HCT116 (cell line): ENCODE measurements around the gene PIEZO2. TPM values are rescaled to one million over a fixed set of nuclear protein-coding genes. Genes with fewer than 3 reads are reported as not detected.
"Not testable (repeated sequence)": the region's sequence is repeated elsewhere in the genome, so short reads cannot be mapped to it uniquely, and the experiment has no call there.

Source experiments
- ATAC-seq: fragments of 200-7000 bp; cut with Tn5 transposase; 2 replicates; pipeline ENCODE4 v1.9.1; 2020; ENCODE audit warnings: mild to moderate bottlenecking, moderate library complexity
- BruUV-seq: library from RNA; stranded (reverse); fragments of 400-500 nt; replicated peaks from 2 replicates; lab custom pipeline; 2021; lab: Mats Ljungman, UMichigan
- CTCF ChIA-PET: fragments of 300-600 bp; sonication (Branson Sonifier 250); formaldehyde crosslinking; loops from one replicate; lab custom pipeline; 2021; ENCODE audit warnings: antibody characterized with exemption; lab: Charles Lee
- POLR2A ChIA-PET: fragments of 300-600, 350-600 bp; sonication (Branson Sonifier 250); formaldehyde crosslinking; loops from one replicate; lab custom pipeline; 2021; ENCODE audit warnings: antibody characterized with exemption; lab: Charles Lee
- RAD21 ChIA-PET, 2 experiments: fragments of 300-600 bp; sonication (Branson Sonifier 250); formaldehyde crosslinking; loops; one replicate each; lab custom pipeline; 2023; ENCODE audit warnings: low total read pairs in 2 of 2; ENCODE audit not compliant: uncharacterized antibody in 2 of 2, unreplicated experiment in 2 of 2, low non-redundant PET in 1 of 2; lab: Charles Lee
- DNase-seq: peaks from one replicate; pipeline ENCODE4 v3.0.0-alpha.2; 2010; ENCODE audit warnings: low read depth, low spot score
- H2AFZ ChIP-seq: fragments of 200-600 bp; shearing (Covaris generic), sonication (generic); 2 replicates; pipeline ENCODE4 v1.6.1; 2017; ENCODE audit warnings: low read depth, mixed run types, mixed read lengths, antibody characterized with exemption, low read length; ENCODE audit not compliant: poor library complexity, severe bottlenecking
- H3K27ac ChIP-seq: 2 replicates; pipeline ENCODE4 v1.5.1; 2012; ENCODE audit warnings: low read depth, low read length
- H3K27me3 ChIP-seq: fragments of 200-600 bp; sonication (generic); 2 replicates; pipeline ENCODE4 v1.6.1; 2016; ENCODE audit warnings: mixed run types, low read length, mixed read lengths; ENCODE audit not compliant: insufficient read depth
- H3K36me3 ChIP-seq, 2 experiments: fragments of 200-500 bp in 1 of 2; fragments of 200-600 bp in 1 of 2; sonication (Bioruptor generic) in 1 of 2; sonication (generic) in 1 of 2; 2 replicates each; pipeline versions ENCODE4 v1.5.1 to v1.6.1; 2014 to 2016; ENCODE audit warnings: low read length in 2 of 2, inconsistent platforms in 1 of 2, mixed read lengths in 1 of 2, mixed run types in 1 of 2; ENCODE audit not compliant: insufficient read depth in 2 of 2, control insufficient read depth in 1 of 2
- H3K4me1 ChIP-seq, 2 experiments: fragments of 200-600 bp in 1 of 2; sonication (generic) in 1 of 2; 2 replicates each; pipeline versions ENCODE4 v1.5.1 to v1.6.1; 2012 to 2017; ENCODE audit warnings: low read length in 2 of 2, inconsistent platforms in 1 of 2, mild to moderate bottlenecking in 1 of 2, mixed read lengths in 1 of 2, mixed run types in 1 of 2, moderate library complexity in 1 of 2; ENCODE audit not compliant: insufficient read depth in 2 of 2, control insufficient read depth in 1 of 2
- H3K4me2 ChIP-seq: fragments of 200-600 bp; sonication (generic); 2 replicates; pipeline ENCODE4 v1.6.1; 2017; ENCODE audit warnings: mixed run types, low read length, mixed read lengths
- H3K4me3 ChIP-seq, 2 experiments: fragments of 200-600 bp in 1 of 2; sonication (generic) in 1 of 2; replicated peaks in 1 of 2; 2 replicates each; pipeline ENCODE4 v1.5.1; 2011 to 2016; ENCODE audit warnings: low read length in 2 of 2, control low read depth in 1 of 2, low read depth in 1 of 2, mild to moderate bottlenecking in 1 of 2, mixed read lengths in 1 of 2, mixed run types in 1 of 2
- H3K79me2 ChIP-seq: fragments of 200-600 bp; sonication (generic); 2 replicates; pipeline ENCODE4 v1.6.1; 2017; ENCODE audit warnings: mild to moderate bottlenecking, mixed run types, low read length, moderate library complexity, mixed read lengths; ENCODE audit not compliant: insufficient read depth
- H3K9ac ChIP-seq: fragments of 200-600 bp; sonication (generic); 2 replicates; pipeline ENCODE4 v1.6.1; 2016; ENCODE audit warnings: low read length, mixed read lengths
- H3K9me2 ChIP-seq: fragments of 200-600 bp; sonication (generic), shearing (Covaris generic); 2 replicates; pipeline ENCODE4 v1.6.1; 2017; ENCODE audit warnings: mixed run types, mild to moderate bottlenecking, moderate library complexity; ENCODE audit not compliant: insufficient read depth
- H3K9me3 ChIP-seq, 2 experiments: fragments of 200-500 bp in 1 of 2; fragments of 200-600 bp in 1 of 2; sonication (Bioruptor generic) in 1 of 2; sonication (generic) in 1 of 2; 2 replicates each; pipeline ENCODE4 v1.6.1; 2014 to 2017; ENCODE audit warnings: low read length in 2 of 2, mixed read lengths in 2 of 2, inconsistent platforms in 1 of 2, low read depth in 1 of 2, mild to moderate bottlenecking in 1 of 2, mixed run types in 1 of 2, moderate library complexity in 1 of 2; ENCODE audit not compliant: control insufficient read depth in 1 of 2, insufficient read depth in 1 of 2
- H4K20me1 ChIP-seq: fragments of 200-600 bp; sonication (generic), shearing (Covaris generic); 2 replicates; pipeline ENCODE4 v1.6.1; 2017; ENCODE audit warnings: mixed run types, mild to moderate bottlenecking, moderate library complexity; ENCODE audit not compliant: insufficient read depth
- CEBPB ChIP-seq: IDR thresholded peaks from 2 replicates; pipeline ENCODE4 v1.6.1; 2012; ENCODE audit warnings: low read depth
- ELF1 ChIP-seq: IDR thresholded peaks from 2 replicates; pipeline ENCODE4 v1.6.1; 2012; ENCODE audit warnings: low read depth, borderline replicate concordance
- EZH2 ChIP-seq: fragments of 200-600 bp; sonication (generic); IDR thresholded peaks from 2 replicates; pipeline ENCODE4 v1.6.1; 2017; ENCODE audit warnings: antibody characterized with exemption, mixed run types
- FOSL1 ChIP-seq: IDR thresholded peaks from 2 replicates; pipeline ENCODE4 v1.6.1; 2012; ENCODE audit warnings: low read depth
- JUND ChIP-seq: IDR thresholded peaks from 2 replicates; pipeline ENCODE4 v1.6.1; 2012
- SRF ChIP-seq: IDR thresholded peaks from 2 replicates; pipeline ENCODE4 v1.6.1; 2012; ENCODE audit warnings: low read depth
- YY1 ChIP-seq: IDR thresholded peaks from 2 replicates; pipeline ENCODE4 v1.6.1; 2011; ENCODE audit warnings: low read length, low read depth, moderate library complexity, mild to moderate bottlenecking; ENCODE audit not compliant: insufficient replicate concordance; ENCODE audit errors: extremely low read depth
- ZNF274 ChIP-seq: fragments of 200-500 bp; sonication (Bioruptor generic); IDR thresholded peaks from 2 replicates; pipeline ENCODE4 v1.6.1; 2014; ENCODE audit warnings: mild to moderate bottlenecking, low read depth, low read length, inconsistent platforms
- intact Hi-C: fragments of 100-400 bp; cut with micrococcal nuclease; formaldehyde crosslinking; loops from 2 replicates; pipeline ENCODE4 v1.10.0; 2022
- total RNA-seq: library from RNA; stranded (reverse); gene quantifications from one replicate; pipeline ENCODE4 v1.2.1, GENCODE V29; 2021; ENCODE audit not compliant: unreplicated experiment
- TF ChIP-seq, protein P1 (sequence below): IDR thresholded peaks from 2 replicates; pipeline ENCODE4 v1.6.1; 2011; ENCODE audit warnings: mild to moderate bottlenecking, low read length, moderate library complexity; ENCODE audit not compliant: insufficient replicate concordance; ENCODE audit errors: extremely low read depth

Gene PIEZO2
- total RNA-seq, 1 experiment from 2014 or later: 0.34 TPM

DNA sequence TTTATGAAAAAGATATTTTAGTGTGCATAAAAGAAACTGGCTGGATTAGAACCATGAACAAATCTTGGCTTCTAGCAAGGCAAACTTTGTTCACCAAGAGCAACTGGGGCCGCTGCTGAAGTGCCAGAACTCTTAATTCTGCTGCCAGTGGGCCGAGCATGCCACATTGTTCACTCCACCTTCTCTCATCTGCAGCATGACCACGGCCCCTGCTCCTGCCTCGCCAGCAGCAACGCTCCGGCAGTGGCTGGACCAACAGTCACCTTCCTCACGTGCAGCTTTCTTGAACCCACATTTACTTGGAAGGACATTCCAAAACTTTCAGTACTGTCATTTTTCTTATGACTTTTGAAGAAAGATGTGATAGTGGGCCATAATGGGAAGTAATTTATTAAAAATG is 213.8 kb downstream of the PIEZO2 start:
- H3K4me2 ChIP-seq: no peak overlapping the region
- TF ChIP-seq EZH2 (no peak), ELF1 (no peak), ZNF274 (no peak), FOSL1 (no peak), YY1 (no peak), CEBPB (no peak), SRF (no peak), JUND (no peak)
- TF ChIP-seq, protein P1, sequence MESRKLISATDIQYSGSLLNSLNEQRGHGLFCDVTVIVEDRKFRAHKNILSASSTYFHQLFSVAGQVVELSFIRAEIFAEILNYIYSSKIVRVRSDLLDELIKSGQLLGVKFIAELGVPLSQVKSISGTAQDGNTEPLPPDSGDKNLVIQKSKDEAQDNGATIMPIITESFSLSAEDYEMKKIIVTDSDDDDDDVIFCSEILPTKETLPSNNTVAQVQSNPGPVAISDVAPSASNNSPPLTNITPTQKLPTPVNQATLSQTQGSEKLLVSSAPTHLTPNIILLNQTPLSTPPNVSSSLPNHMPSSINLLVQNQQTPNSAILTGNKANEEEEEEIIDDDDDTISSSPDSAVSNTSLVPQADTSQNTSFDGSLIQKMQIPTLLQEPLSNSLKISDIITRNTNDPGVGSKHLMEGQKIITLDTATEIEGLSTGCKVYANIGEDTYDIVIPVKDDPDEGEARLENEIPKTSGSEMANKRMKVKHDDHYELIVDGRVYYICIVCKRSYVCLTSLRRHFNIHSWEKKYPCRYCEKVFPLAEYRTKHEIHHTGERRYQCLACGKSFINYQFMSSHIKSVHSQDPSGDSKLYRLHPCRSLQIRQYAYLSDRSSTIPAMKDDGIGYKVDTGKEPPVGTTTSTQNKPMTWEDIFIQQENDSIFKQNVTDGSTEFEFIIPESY: no peak
- no peaks in the 10 kb centered on the region for H3K9me3 ChIP-seq
- no peaks in the 10 kb centered on the region for H3K36me3 ChIP-seq
- ChIA-PET POLR2A (no interaction called here), RAD21 (no interaction called here), CTCF (no interaction called here)
- no peak overlapping the region for H3K27ac ChIP-seq
- no peak overlapping the region for H2AFZ ChIP-seq
- no peaks in the 10 kb centered on the region for H3K27me3 ChIP-seq
- H3K4me1 ChIP-seq: no peaks in the 10 kb centered on the region
- H3K9ac ChIP-seq: no peak overlapping the region
- DNase-seq: no peak
- intact Hi-C loops: no loop called here
- no peaks in the 10 kb centered on the region for H3K9me2 ChIP-seq
- BruUV-seq: no TSS peak
- H3K4me3 ChIP-seq: no peak overlapping the region
- no peaks in the 10 kb centered on the region for H3K79me2 ChIP-seq
- no peak for ATAC-seq
- H4K20me1 ChIP-seq: no peaks in the 10 kb centered on the region

- H3K4me3 ChIP-seq, H2AFZ ChIP-seq, ATAC-seq, H3K36me3 ChIP-seq, POLR2A ChIA-PET, H3K27ac ChIP-seq, H3K27me3 ChIP-seq, H3K79me2 ChIP-seq, H3K9me2 ChIP-seq, H3K4me1 ChIP-seq, CTCF ChIA-PET, H3K9ac ChIP-seq, RAD21 ChIA-PET, BruUV-seq, intact Hi-C loops, H3K4me2 ChIP-seq, H3K9me3 ChIP-seq, DNase-seq, H4K20me1 ChIP-seq: not testable (repeated sequence)
Measured at GRCh38 chr18:10933648-10934047, 215.7 kb downstream of the PIEZO2 start.
